Measurements from ENCODE around the gene TTLL5. TPM values are rescaled to one million over a fixed set of nuclear protein-coding genes. Genes with fewer than 3 reads are reported as not detected.

Gene TTLL5
- total RNA-seq, 1 donor from 2014 or later, result 15.5 TPM

DNA sequence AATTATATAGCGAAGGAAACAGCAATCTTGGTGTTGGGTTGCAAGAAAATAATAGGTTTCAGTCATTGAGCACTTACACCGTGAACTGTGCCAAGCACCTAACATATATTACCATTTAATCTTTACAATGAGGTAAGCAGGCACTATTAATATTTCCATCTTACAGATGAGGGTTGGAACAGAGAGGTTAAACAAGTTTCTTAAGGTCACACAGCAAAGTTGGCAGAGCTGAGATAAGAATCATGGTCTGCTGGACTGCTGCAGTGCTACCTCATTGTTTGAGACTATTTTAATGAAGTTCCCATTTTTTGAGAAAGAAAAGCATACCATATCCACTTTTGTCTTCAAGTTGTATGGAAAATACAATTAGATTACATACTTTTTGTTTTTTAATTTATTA, 2.1 kb upstream of the TTLL5 start:
- H3K36me3 ChIP-seq (ENCODE audit: control insufficient read depth, insufficient read depth, low read length), result peaks cover 8% of the 10 kb centered on the region
- H3K27me3 ChIP-seq (ENCODE audit: control insufficient read depth, insufficient read depth, low read length), result no peaks in the 10 kb centered on the region
- H3K4me3 ChIP-seq (ENCODE audit: low read depth, low read length), result no peak overlapping the region
- TF ChIP-seq, protein P1, sequence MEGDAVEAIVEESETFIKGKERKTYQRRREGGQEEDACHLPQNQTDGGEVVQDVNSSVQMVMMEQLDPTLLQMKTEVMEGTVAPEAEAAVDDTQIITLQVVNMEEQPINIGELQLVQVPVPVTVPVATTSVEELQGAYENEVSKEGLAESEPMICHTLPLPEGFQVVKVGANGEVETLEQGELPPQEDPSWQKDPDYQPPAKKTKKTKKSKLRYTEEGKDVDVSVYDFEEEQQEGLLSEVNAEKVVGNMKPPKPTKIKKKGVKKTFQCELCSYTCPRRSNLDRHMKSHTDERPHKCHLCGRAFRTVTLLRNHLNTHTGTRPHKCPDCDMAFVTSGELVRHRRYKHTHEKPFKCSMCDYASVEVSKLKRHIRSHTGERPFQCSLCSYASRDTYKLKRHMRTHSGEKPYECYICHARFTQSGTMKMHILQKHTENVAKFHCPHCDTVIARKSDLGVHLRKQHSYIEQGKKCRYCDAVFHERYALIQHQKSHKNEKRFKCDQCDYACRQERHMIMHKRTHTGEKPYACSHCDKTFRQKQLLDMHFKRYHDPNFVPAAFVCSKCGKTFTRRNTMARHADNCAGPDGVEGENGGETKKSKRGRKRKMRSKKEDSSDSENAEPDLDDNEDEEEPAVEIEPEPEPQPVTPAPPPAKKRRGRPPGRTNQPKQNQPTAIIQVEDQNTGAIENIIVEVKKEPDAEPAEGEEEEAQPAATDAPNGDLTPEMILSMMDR (IDR thresholded peaks at IDR 0.05; ENCODE audit: insufficient read depth, low read length, severe bottlenecking), result no peak
- no peak for FAIRE-seq
- no peak for DNase-seq (ENCODE audit: low read depth)

DNA sequence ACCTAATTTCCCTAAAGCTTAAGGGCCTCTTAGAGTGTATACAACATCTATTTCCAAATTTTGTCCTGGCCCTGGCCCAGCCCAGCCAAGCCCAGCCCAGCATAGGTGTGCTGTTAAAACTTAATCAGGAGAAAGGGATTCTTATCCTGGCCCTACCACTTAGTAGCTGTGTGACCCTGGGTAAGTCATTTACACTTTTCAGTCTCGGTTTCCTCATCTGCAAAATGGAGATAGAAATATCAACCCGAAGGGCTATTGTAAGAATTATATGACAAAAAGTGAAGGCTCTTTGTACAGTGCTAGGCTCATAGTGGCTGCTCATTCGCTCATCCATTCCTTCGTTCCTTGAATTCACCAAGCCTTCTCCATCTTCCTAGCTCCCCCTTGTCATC, 812 bp upstream of the TTLL5 start:
- Histone ChIP-seq H3K27me3 (ENCODE audit: control insufficient read depth, insufficient read depth, low read length) (no peaks in the 10 kb centered on the region), H3K36me3 (ENCODE audit: control insufficient read depth, insufficient read depth, low read length) (peaks cover 7% of the 10 kb centered on the region), H3K4me3 (ENCODE audit: low read depth, low read length) (peak overlapping the region; percentile 92)
- DNase-seq (ENCODE audit: low read depth), result no peak
- TF ChIP-seq, protein P1 (IDR thresholded peaks at IDR 0.05; ENCODE audit: insufficient read depth, low read length, severe bottlenecking), result no peak
- no peak for FAIRE-seq

DNA sequence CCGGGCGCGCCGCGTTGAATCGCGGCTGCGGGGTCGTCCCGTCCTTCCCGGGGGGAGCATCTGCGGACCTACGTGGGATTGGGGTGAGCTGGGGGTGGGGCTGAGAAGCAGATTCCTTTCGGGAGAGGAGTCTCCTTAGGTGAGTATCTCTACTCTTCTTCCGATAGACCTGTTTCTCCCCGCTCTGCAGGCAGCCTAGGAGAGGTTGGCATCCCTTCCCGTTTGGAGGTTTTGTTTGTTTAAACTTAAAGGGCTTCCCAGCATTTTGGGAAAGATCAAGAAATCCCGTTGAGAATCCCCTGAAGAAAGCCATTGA, 411 bp downstream of the TTLL5 start:
- FAIRE-seq, result no peak
- TF ChIP-seq, protein P1 (IDR thresholded peaks at IDR 0.05; ENCODE audit: insufficient read depth, low read length, severe bottlenecking), result no peak
- Histone ChIP-seq H3K4me3 (ENCODE audit: low read depth, low read length) (peak overlapping the region; percentile 92), H3K36me3 (ENCODE audit: control insufficient read depth, insufficient read depth, low read length) (peaks cover 6% of the 10 kb centered on the region), H3K27me3 (ENCODE audit: control insufficient read depth, insufficient read depth, low read length) (no peaks in the 10 kb centered on the region)
- DNase-seq (ENCODE audit: low read depth), result no peak

DNA sequence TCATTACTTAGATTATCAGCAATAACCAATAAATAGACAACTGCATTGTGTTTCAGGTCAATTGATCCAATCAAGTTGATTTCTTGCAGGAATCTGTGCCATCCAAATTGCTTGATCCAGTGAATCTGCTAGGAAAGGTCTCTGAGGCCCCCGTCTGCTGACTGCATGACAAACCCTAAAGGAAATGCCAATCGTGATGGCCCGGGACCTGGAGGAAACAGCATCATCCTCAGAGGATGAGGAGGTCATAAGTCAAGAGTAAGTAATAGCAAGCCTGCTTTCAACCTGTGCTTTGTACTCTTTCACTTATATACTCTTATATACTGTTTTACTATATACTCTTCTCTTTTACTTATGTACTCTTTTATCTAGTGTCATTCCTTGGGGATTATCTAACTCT, 1.9 kb downstream of the TTLL5 start:
- TF ChIP-seq, protein P1 (IDR thresholded peaks at IDR 0.05; ENCODE audit: insufficient read depth, low read length, severe bottlenecking), result no peak
- no peak for FAIRE-seq
- no peak overlapping the region for H3K4me3 ChIP-seq (ENCODE audit: low read depth, low read length)
- no peak for DNase-seq (ENCODE audit: low read depth)
- H3K27me3 ChIP-seq (ENCODE audit: control insufficient read depth, insufficient read depth, low read length), result no peaks in the 10 kb centered on the region
- peaks cover 3% of the 10 kb centered on the region for H3K36me3 ChIP-seq (ENCODE audit: control insufficient read depth, insufficient read depth, low read length)

DNA sequence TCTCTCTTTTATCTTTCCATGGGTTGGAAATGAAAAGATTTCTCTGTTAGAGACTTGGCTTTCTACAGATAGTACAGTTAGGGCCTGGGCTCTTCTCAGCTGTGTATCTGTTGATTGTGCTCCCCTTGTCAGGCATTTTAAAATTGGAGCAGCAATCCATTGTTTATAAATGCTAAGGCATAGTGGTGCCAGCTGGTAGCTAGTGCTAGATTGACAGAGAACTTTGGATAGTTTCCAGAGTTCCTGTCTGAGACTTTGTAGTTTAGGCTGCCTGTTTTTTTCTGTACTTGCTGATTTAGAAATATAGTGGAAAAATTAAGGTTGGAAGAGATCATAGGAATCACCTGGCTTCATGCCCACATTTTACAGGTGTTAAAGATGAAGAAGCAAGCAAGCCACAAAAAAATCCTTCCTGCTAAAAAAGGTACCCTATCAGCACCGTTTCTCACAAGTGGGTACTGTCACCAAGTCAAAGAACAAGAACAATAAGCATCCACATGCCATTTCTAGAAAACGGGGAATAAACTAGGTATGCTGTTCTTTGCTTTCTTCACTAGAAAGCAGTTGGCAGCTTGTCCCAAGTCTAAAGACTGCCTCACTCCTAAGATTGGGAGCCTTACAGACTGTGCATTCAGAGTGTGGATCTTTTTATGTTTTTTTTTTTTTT, 6.2 kb downstream of the TTLL5 start:
- no peak for DNase-seq (ENCODE audit: low read depth)
- Histone ChIP-seq H3K36me3 (ENCODE audit: control insufficient read depth, insufficient read depth, low read length) (peaks cover 5% of the 10 kb centered on the region), H3K4me3 (ENCODE audit: low read depth, low read length) (no peak overlapping the region), H3K27me3 (ENCODE audit: control insufficient read depth, insufficient read depth, low read length) (no peaks in the 10 kb centered on the region)
- FAIRE-seq, result no peak
- TF ChIP-seq, protein P1 (IDR thresholded peaks at IDR 0.05; ENCODE audit: insufficient read depth, low read length, severe bottlenecking), result no peak

DNA sequence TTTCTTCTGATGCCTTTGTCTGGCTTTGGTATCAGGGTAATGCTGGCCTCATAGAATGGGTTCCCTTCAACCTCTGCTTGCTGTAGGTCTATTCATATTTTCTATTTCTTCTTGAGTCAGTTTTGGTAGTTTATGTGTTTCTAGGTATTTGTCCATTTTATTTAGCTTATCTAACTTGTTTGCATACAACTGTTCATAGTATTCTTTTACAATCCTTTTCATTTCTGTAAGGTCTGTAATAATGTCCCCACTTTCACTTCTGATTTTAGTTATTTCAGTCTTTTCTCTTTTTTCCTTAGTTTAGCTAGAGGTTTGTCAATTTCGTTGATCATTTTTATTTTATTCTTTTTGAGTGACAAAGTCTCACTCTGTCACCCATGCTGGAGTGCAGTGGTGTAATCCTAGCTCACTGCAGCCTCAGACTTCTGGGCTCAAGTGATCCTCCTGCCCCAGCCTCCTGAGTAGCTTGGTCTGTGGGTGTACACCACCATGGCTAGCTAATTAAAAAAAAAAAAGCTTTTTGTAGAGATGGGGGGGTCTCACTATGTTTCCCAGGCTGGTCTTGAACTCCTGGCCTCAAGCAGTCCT, 11.7 kb downstream of the TTLL5 start:
- no peak for FAIRE-seq
- peaks cover 4% of the 10 kb centered on the region for H3K36me3 ChIP-seq (ENCODE audit: control insufficient read depth, insufficient read depth, low read length)
- TF ChIP-seq, protein P1 (IDR thresholded peaks at IDR 0.05; ENCODE audit: insufficient read depth, low read length, severe bottlenecking), result no peak

More for the DNA sequence above, 11.7 kb downstream of the TTLL5 start:
- Histone ChIP-seq H3K27me3 (ENCODE audit: control insufficient read depth, insufficient read depth, low read length) (no peaks in the 10 kb centered on the region), H3K4me3 (ENCODE audit: low read depth, low read length) (no peak overlapping the region)
- no peak for DNase-seq (ENCODE audit: low read depth)
